ENCODE data around the gene PRG2. TPM values are rescaled to one million over a fixed set of nuclear protein-coding genes. Genes with fewer than 3 reads are reported as not detected.
A peak's percentile ranks its signal among the peaks of the same experiment; 100 is the strongest.

Gene PRG2
- total and polyA plus RNA-seq, 2 of the 4 experiments (the other 2 are of a cell fraction), result not detected

GRCh38 chr11:57432149-57432561, 41.7 kb upstream of the PRG2 start:
- TF ChIP-seq MAFK (IDR thresholded peaks at IDR 0.05; ENCODE audit: low read depth, low read length), result no peak
- no peak for TF ChIP-seq RCOR1 (IDR thresholded peaks at IDR 0.05; ENCODE audit: insufficient replicate concordance, low read length)
- TF ChIP-seq RFX5 (IDR thresholded peaks at IDR 0.05; ENCODE audit: low read depth, low read length), result no peak
- TF ChIP-seq CHD1 (IDR thresholded peaks at IDR 0.05; ENCODE audit: low read depth, low read length), result no peak
- TF ChIP-seq RAD21 (IDR thresholded peaks at IDR 0.05; ENCODE audit: low read length), result no peak
- TF ChIP-seq, protein P1, sequence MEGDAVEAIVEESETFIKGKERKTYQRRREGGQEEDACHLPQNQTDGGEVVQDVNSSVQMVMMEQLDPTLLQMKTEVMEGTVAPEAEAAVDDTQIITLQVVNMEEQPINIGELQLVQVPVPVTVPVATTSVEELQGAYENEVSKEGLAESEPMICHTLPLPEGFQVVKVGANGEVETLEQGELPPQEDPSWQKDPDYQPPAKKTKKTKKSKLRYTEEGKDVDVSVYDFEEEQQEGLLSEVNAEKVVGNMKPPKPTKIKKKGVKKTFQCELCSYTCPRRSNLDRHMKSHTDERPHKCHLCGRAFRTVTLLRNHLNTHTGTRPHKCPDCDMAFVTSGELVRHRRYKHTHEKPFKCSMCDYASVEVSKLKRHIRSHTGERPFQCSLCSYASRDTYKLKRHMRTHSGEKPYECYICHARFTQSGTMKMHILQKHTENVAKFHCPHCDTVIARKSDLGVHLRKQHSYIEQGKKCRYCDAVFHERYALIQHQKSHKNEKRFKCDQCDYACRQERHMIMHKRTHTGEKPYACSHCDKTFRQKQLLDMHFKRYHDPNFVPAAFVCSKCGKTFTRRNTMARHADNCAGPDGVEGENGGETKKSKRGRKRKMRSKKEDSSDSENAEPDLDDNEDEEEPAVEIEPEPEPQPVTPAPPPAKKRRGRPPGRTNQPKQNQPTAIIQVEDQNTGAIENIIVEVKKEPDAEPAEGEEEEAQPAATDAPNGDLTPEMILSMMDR (conservative IDR thresholded peaks at IDR 0.05; ENCODE audit: low read depth, low read length), result no peak
- no peak for TF ChIP-seq SMC3 (IDR thresholded peaks at IDR 0.05; ENCODE audit: low read depth, low read length)
- no peak for TF ChIP-seq MAZ (IDR thresholded peaks at IDR 0.05; ENCODE audit: borderline replicate concordance, low read depth, low read length)
- TF ChIP-seq ELK1 (IDR thresholded peaks at IDR 0.05; ENCODE audit: borderline replicate concordance, low read depth, low read length), result no peak
- TF ChIP-seq BHLHE40 (IDR thresholded peaks at IDR 0.05; ENCODE audit: low read depth, low read length), result no peak
- TF ChIP-seq MXI1 (IDR thresholded peaks at IDR 0.05; ENCODE audit: borderline replicate concordance, low read depth, low read length), result no peak
- no peak for TF ChIP-seq NFE2L2 (IDR thresholded peaks at IDR 0.05; ENCODE audit: low read depth, low read length)
- TF ChIP-seq POLR2A (IDR thresholded peaks at IDR 0.05; ENCODE audit: low read depth, low read length), result no peak
- TF ChIP-seq CEBPB (IDR thresholded peaks at IDR 0.05; ENCODE audit: low read depth, low read length), result no peak
- no peak for TF ChIP-seq USF2 (IDR thresholded peaks at IDR 0.05; ENCODE audit: low read depth, low read length)
- TF ChIP-seq FOS (IDR thresholded peaks at IDR 0.05; ENCODE audit: low read depth, low read length), result no peak
- H3K14ac ChIP-seq (replicated peaks; ENCODE audit: low read depth, low read length), result peak overlapping the region; percentile 54; the same call in 1 of the 2 replicates
- 90% methylated on average over 3 of the region's 5 CpGs; no CpG with 5 or more reads in 1 of the 2 experiments for WGBS, 2 experiments (ENCODE audit: extremely low coverage in 2 of 2, insufficient read length in 1 of 2)
- no TSS peak for BruUV-seq (replicated peaks)
- H2BK15ac ChIP-seq (ENCODE audit: low read depth, low read length), result 0 out of 3 replicates have a peak overlapping the region, but pooled peaks have one; percentile 29
- no peaks in the 10 kb centered on the region for H3K9me3 ChIP-seq (ENCODE audit: control insufficient read depth, insufficient read depth, low read length)
- H2BK120ac ChIP-seq (ENCODE audit: low read depth, low read length), result peak overlapping the region; percentile 44; the same call in 1 of the 2 replicates
- peak overlapping the region; percentile 78 for H4K91ac ChIP-seq (ENCODE audit: insufficient read depth, low read depth, low read length)
- H2AK5ac ChIP-seq (ENCODE audit: low read depth, low read length), result peak overlapping the region; percentile 75
- dilution Hi-C loops (cut with HindIII; ENCODE audit: low sequenced_read_pairs, unreplicated experiment) (no loop called here), intact Hi-C loops (cut with micrococcal nuclease) (no loop called here), in situ Hi-C loops (cut with MboI; ENCODE audit: low sequenced_read_pairs) (no loop called here)
- ATAC-seq (ENCODE audit: low read depth) (no peak), DNase-seq (no peak)
- H3K27ac ChIP-seq (ENCODE audit: insufficient read depth, low read length), result peak overlapping the region; percentile 24
- H3K9me1 ChIP-seq (ENCODE audit: insufficient read depth, low read length), result peaks cover 6% of the 10 kb centered on the region
- H3K79me1 ChIP-seq (ENCODE audit: low read depth in 1 of 2, low read length in 2 of 2), result no peaks in the 10 kb centered on the region
- CTCF ChIA-PET, result no interaction called here
- H3K27me3 ChIP-seq (ENCODE audit: control insufficient read depth, insufficient read depth, low read length), result no peaks in the 10 kb centered on the region
- peak overlapping the region; percentile 9 for H4K5ac ChIP-seq (ENCODE audit: low read depth, low read length)
- no peak overlapping the region for H2AK9ac ChIP-seq (replicated peaks; ENCODE audit: low read depth, low read length, poor library complexity)
- H3K4me3 ChIP-seq (ENCODE audit: insufficient read depth, low read depth, low read length), result no peak overlapping the region
- H2BK5ac ChIP-seq (ENCODE audit: low read depth, low read length, poor library complexity, severe bottlenecking), result no peak overlapping the region
- H3K9ac ChIP-seq (ENCODE audit: low read depth, low read length), result no peak overlapping the region
- H3K56ac ChIP-seq (ENCODE audit: extremely low read depth, insufficient read depth, low read length), result no peak overlapping the region
- H2AFZ ChIP-seq (replicated peaks; ENCODE audit: low read length, poor library complexity), result peak overlapping the region; percentile 60
- peaks cover 29% of the 10 kb centered on the region for H3K4me1 ChIP-seq (ENCODE audit: control insufficient read depth, insufficient read depth, low read length)
- peak overlapping the region; percentile 0 for H3K18ac ChIP-seq (ENCODE audit: low read depth, low read length)
- H3K4ac ChIP-seq (ENCODE audit: low read depth, low read length), result peak overlapping the region; percentile 66
- peak overlapping the region; percentile 54 for H2BK20ac ChIP-seq (ENCODE audit: low read depth, low read length)
- no peak overlapping the region for H3K4me2 ChIP-seq (ENCODE audit: low read depth, low read length)
- peak overlapping the region in 1 of 2 experiments; percentile 89; a peak in 3 of 4 replicates for H4K8ac ChIP-seq (ENCODE audit: low read depth in 2 of 2, low read length in 2 of 2)
- POLR2A ChIA-PET (ENCODE audit: unreplicated experiment), result no interaction called here
- no peaks in the 10 kb centered on the region for H4K20me1 ChIP-seq (ENCODE audit: insufficient read depth, low read length)
- H3K23ac ChIP-seq (ENCODE audit: low read depth, low read length), result peak overlapping the region; percentile 13; the same call in 1 of the 2 replicates
- no peaks in the 10 kb centered on the region for H3K36me3 ChIP-seq (ENCODE audit: control insufficient read depth, insufficient read depth, low read length)
